HG02973 (cell line): ENCODE measurements around the gene MCIDAS.

Source experiments
- ATAC-seq: cut with Tn5 transposase; IDR thresholded peaks from one replicate; pipeline ENCODE4 v1.9.1; 2021; ENCODE audit warnings: moderate library complexity; ENCODE audit not compliant: unreplicated experiment

The MCIDAS gene

DNA sequence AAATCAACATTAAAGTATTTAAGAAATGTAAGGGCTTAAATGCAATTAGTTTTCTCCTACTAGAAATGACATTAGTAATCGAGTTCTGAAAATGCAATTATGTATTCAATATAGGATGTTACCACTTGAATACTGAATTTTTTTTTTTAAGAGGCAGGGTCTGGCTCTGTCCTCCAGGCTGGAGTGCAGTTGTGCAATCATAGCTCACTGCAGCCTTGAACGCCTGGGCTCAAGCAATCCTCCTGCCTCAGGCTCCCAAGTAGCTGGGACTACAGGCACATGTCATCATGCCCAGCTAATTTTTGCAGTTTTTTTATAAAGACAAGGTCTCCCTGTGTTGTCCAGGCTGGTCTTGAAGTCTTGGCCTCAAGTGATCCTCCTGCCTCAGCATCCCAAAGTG lies 55.6 kb downstream of the MCIDAS start:
- no peak for ATAC-seq
